NCI-H526 (cell line): ENCODE results near the gene METTL3.

ENCODE experiments used
- DNase-seq, 2 experiments: peaks; one replicate each; lab custom pipeline; 2025; lab: John Stamatoyannopoulos, UW

Gene METTL3

GRCh38 chr14:21526672-21527317 lies 15.7 kb upstream of the METTL3 start:
- peak; percentile 91 to 94 for DNase-seq

GRCh38 chr14:21525962-21526671 lies 15.0 kb upstream of the METTL3 start, which contains the start of gene SALL2:
Gene SALL2 (minus strand): TSS chr14:21526346. CDS start chr14:21526127, 219 bp downstream.
- DNase-seq: peak; percentile 84 to 95

GRCh38 chr14:21525571-21525961 lies 14.4 kb upstream of the METTL3 start:
- peak; percentile 19 to 63 for DNase-seq

GRCh38 chr14:21524575-21525490 lies 13.7 kb upstream of the METTL3 start:
- DNase-seq: peak in 1 of 2 experiments; percentile 31

- no peak for DNase-seq
Measured at GRCh38 chr14:21523203-21523602, 12.1 kb upstream of the METTL3 start.

GRCh38 chr14:21521501-21521900 lies 10.4 kb upstream of the METTL3 start:
- DNase-seq: no peak

- DNase-seq: no peak
Measured at GRCh38 chr14:21520767-21521166, 9.6 kb upstream of the METTL3 start.

- no peak for DNase-seq
Measured at GRCh38 chr14:21518725-21519124, 7.6 kb upstream of the METTL3 start.

- no peak for DNase-seq
Measured at GRCh38 chr14:21514341-21514740, 3.2 kb upstream of the METTL3 start.

GRCh38 chr14:21509432-21510143 lies 1.6 kb downstream of the METTL3 start:
- DNase-seq: no peak

GRCh38 chr14:21506557-21506956 lies 4.6 kb downstream of the METTL3 start:
- no peak for DNase-seq

- no peak for DNase-seq
Measured at GRCh38 chr14:21505012-21505553, 6.1 kb downstream of the METTL3 start.

GRCh38 chr14:21503376-21503775 lies 7.8 kb downstream of the METTL3 start:
- DNase-seq: no peak

- no peak for DNase-seq
Measured at GRCh38 chr14:21501568-21501967, 9.6 kb downstream of the METTL3 start.

GRCh38 chr14:21498540-21499526 lies 12.3 kb downstream of the METTL3 start:
- DNase-seq: peak; percentile 34 to 80

- DNase-seq: no peak
Measured at GRCh38 chr14:21496453-21496852, 14.7 kb downstream of the METTL3 start.

GRCh38 chr14:21494902-21495762 lies 16.0 kb downstream of the METTL3 start:
- no peak for DNase-seq

GRCh38 chr14:21486640-21487087 lies 24.5 kb downstream of the METTL3 start:
- no peak for DNase-seq
